Measurements from ENCODE around the gene PCDHA4.
A peak's percentile ranks its signal among the peaks of the same experiment; 100 is the strongest.
"Not testable (repeated sequence)": the region's sequence is repeated elsewhere in the genome, so short reads cannot be mapped to it uniquely, and the experiment has no call there.

The PCDHA4 gene

GRCh38 chr5:140780512-140780911 lies 26.4 kb upstream of the PCDHA4 start:
- Histone ChIP-seq H3K79me2 (ENCODE audit: insufficient read depth, low read length) (no peaks in the 10 kb centered on the region), H3K4me3 (ENCODE audit: low read length, poor library complexity, severe bottlenecking) (no peak overlapping the region), H3K9ac (ENCODE audit: low read depth, low read length, poor library complexity, severe bottlenecking) (no peak overlapping the region), H3K9me2 (replicated peaks; ENCODE audit: low read depth, low read length) (no peaks in the 10 kb centered on the region), H3K36me3 (ENCODE audit: insufficient read depth, low read length) (no peaks in the 10 kb centered on the region), H3K4me1 (ENCODE audit: insufficient read depth, low read length, poor library complexity, severe bottlenecking) (no peaks in the 10 kb centered on the region), H3K27me3 (ENCODE audit: insufficient read depth, low read length, poor library complexity, severe bottlenecking) (no peaks in the 10 kb centered on the region), H3K9me3 (ENCODE audit: insufficient read depth, low read depth, low read length) (peaks cover 3% of the 10 kb centered on the region; the same call in 1 of the 2 replicates), H2AFZ (ENCODE audit: low read length) (no peak overlapping the region), H3F3A (ENCODE audit: low read depth) (no peaks in the 10 kb centered on the region), H4K20me1 (ENCODE audit: insufficient read depth, low read length, poor library complexity, severe bottlenecking) (no peaks in the 10 kb centered on the region), H3K4me2 (ENCODE audit: low read depth, low read length, poor library complexity, severe bottlenecking) (no peak overlapping the region)
- TF ChIP-seq, protein P1, sequence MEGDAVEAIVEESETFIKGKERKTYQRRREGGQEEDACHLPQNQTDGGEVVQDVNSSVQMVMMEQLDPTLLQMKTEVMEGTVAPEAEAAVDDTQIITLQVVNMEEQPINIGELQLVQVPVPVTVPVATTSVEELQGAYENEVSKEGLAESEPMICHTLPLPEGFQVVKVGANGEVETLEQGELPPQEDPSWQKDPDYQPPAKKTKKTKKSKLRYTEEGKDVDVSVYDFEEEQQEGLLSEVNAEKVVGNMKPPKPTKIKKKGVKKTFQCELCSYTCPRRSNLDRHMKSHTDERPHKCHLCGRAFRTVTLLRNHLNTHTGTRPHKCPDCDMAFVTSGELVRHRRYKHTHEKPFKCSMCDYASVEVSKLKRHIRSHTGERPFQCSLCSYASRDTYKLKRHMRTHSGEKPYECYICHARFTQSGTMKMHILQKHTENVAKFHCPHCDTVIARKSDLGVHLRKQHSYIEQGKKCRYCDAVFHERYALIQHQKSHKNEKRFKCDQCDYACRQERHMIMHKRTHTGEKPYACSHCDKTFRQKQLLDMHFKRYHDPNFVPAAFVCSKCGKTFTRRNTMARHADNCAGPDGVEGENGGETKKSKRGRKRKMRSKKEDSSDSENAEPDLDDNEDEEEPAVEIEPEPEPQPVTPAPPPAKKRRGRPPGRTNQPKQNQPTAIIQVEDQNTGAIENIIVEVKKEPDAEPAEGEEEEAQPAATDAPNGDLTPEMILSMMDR (conservative IDR thresholded peaks at IDR 0.05; ENCODE audit: low read length) = no peak
- TF ChIP-seq EZH2phosphoT487 (IDR thresholded peaks at IDR 0.05; ENCODE audit: borderline replicate concordance) = no peak

DNA sequence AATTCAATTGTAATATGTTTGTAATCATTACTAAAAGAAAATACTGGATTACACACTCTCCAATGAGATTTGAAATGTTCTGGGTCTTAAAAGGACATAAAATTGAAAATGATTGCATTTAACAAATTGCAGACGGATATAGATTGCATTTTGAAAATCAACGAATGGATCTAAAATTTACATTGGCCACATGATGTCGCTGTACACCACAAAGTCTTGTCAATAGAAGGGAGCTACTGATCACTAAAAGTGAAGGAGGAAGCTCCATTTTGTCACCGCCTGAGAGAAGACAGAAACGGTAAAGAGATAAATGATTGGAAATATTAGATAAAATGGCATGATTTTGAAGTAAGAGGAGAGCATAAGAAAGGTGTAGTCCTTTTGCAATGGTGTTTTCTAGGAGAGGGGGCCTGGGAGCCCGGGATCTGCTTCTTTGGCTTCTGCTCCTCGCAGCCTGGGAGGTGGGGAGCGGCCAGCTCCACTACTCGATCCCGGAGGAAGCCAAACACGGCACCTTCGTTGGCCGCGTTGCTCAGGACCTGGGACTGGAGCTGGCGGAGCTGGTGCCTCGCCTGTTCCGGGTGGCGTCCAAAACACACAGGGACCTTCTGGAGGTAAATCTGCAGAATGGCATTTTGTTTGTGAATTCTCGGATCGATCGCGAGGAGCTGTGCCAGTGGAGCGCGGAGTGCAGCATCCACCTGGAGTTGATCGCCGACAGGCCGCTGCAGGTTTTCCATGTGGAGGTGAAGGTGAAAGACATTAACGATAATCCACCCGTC lies 20.8 kb upstream of the PCDHA4 start, which contains the start of gene PCDHA1:
Gene PCDHA1 (plus strand): TSS at position 236 of the 782 bp plus-strand sequence.
- H3K9me3 ChIP-seq (ENCODE audit: insufficient read depth, low read depth, low read length) = no peaks in the 10 kb centered on the region
- H3K9me2 ChIP-seq (replicated peaks; ENCODE audit: low read depth, low read length) = no peaks in the 10 kb centered on the region
- H3K27me3 ChIP-seq (ENCODE audit: insufficient read depth, low read length, poor library complexity, severe bottlenecking) = no peaks in the 10 kb centered on the region
- H3K4me2 ChIP-seq (ENCODE audit: low read depth, low read length, poor library complexity, severe bottlenecking) = no peak within 1 kb of the TSS
- H3K79me2 ChIP-seq (ENCODE audit: insufficient read depth, low read length) = no peaks in the 10 kb centered on the region
- TF ChIP-seq, protein P1 (conservative IDR thresholded peaks at IDR 0.05; ENCODE audit: low read length) = peak; percentile 20; the same call in 1 of the 2 replicates
- TF ChIP-seq EZH2phosphoT487 (IDR thresholded peaks at IDR 0.05; ENCODE audit: borderline replicate concordance) = no peak
- no peaks in the 10 kb centered on the region for H3K36me3 ChIP-seq (ENCODE audit: insufficient read depth, low read length)
- no peak within 1 kb of the TSS for H2AFZ ChIP-seq (ENCODE audit: low read length)
- no peaks in the 10 kb centered on the region for H3K4me1 ChIP-seq (ENCODE audit: insufficient read depth, low read length, poor library complexity, severe bottlenecking)
- no peak within 1 kb of the TSS for H3K9ac ChIP-seq (ENCODE audit: low read depth, low read length, poor library complexity, severe bottlenecking)
- no peaks in the 10 kb centered on the region for H4K20me1 ChIP-seq (ENCODE audit: insufficient read depth, low read length, poor library complexity, severe bottlenecking)
- no peaks in the 10 kb centered on the region for H3F3A ChIP-seq (ENCODE audit: low read depth)
- H3K4me3 ChIP-seq (ENCODE audit: low read length, poor library complexity, severe bottlenecking) = no peak within 1 kb of the TSS

DNA sequence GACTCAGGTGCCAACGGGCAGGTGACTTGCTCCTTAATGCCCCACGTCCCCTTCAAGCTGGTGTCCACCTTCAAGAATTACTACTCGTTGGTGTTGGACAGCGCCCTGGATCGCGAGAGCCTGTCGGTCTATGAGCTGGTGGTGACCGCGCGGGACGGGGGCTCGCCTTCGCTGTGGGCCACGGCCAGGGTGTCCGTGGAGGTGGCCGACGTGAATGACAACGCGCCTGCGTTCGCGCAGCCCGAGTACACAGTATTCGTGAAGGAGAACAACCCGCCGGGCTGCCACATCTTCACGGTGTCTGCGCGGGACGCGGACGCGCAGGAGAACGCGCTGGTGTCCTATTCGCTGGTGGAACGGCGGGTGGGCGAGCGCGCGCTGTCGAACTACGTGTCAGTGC lies 19.4 kb upstream of the PCDHA4 start:
- not testable (repeated sequence) for H3K27me3 ChIP-seq (ENCODE audit: insufficient read depth, low read length, poor library complexity, severe bottlenecking); H3K4me1 ChIP-seq (ENCODE audit: insufficient read depth, low read length, poor library complexity, severe bottlenecking); H3K9me2 ChIP-seq (replicated peaks; ENCODE audit: low read depth, low read length); H3K9me3 ChIP-seq (ENCODE audit: insufficient read depth, low read depth, low read length); H4K20me1 ChIP-seq (ENCODE audit: insufficient read depth, low read length, poor library complexity, severe bottlenecking); H3F3A ChIP-seq (ENCODE audit: low read depth); H3K79me2 ChIP-seq (ENCODE audit: insufficient read depth, low read length); H3K4me2 ChIP-seq (ENCODE audit: low read depth, low read length, poor library complexity, severe bottlenecking); H3K36me3 ChIP-seq (ENCODE audit: insufficient read depth, low read length); H3K4me3 ChIP-seq (ENCODE audit: low read length, poor library complexity, severe bottlenecking); H2AFZ ChIP-seq (ENCODE audit: low read length); H3K9ac ChIP-seq (ENCODE audit: low read depth, low read length, poor library complexity, severe bottlenecking)

DNA sequence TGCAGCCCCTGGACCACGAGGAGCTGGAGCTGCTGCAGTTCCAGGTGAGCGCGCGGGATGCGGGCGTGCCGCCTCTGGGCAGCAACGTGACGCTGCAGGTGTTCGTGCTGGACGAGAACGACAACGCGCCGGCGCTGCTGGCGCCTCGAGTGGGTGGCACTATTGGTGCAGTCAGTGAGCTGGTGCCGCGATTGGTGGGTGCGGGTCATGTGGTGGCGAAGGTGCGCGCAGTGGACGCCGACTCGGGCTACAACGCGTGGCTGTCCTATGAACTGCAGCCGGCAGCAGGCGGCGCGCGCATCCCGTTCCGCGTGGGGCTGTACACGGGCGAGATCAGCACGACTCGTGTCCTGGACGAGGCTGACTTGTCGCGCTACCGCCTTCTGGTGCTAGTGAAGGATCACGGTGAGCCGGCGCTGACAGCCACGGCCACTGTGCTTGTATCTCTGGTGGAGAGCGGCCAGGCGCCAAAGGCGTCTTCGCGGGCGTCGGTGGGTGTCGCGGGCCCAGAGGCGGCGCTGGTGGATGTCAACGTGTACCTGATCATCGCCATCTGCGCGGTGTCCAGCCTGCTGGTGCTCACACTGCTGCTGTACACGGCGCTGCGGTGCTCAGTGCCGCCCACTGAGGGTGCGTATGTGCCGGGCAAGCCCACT lies 18.9 kb upstream of the PCDHA4 start:
- H3K9me3 ChIP-seq (ENCODE audit: insufficient read depth, low read depth, low read length); H3F3A ChIP-seq (ENCODE audit: low read depth): not testable (repeated sequence)

More for the DNA sequence above, 18.9 kb upstream of the PCDHA4 start:
- H3K79me2 ChIP-seq (ENCODE audit: insufficient read depth, low read length); H3K4me1 ChIP-seq (ENCODE audit: insufficient read depth, low read length, poor library complexity, severe bottlenecking); H3K27me3 ChIP-seq (ENCODE audit: insufficient read depth, low read length, poor library complexity, severe bottlenecking); H3K4me2 ChIP-seq (ENCODE audit: low read depth, low read length, poor library complexity, severe bottlenecking); H3K4me3 ChIP-seq (ENCODE audit: low read length, poor library complexity, severe bottlenecking); H4K20me1 ChIP-seq (ENCODE audit: insufficient read depth, low read length, poor library complexity, severe bottlenecking); H3K9me2 ChIP-seq (replicated peaks; ENCODE audit: low read depth, low read length); H2AFZ ChIP-seq (ENCODE audit: low read length); H3K9ac ChIP-seq (ENCODE audit: low read depth, low read length, poor library complexity, severe bottlenecking); H3K36me3 ChIP-seq (ENCODE audit: insufficient read depth, low read length): not testable (repeated sequence)

Measured in Loucy (cell line).